Mesendoderm (in vitro differentiated cells): ENCODE results near the gene PRMT2.

Experiments
- DNase-seq: peaks from one replicate; pipeline ENCODE4 v3.0.0; 2013
- H2AK5ac ChIP-seq: 2 replicates; pipeline ENCODE4 v1.6.1; 2013; ENCODE audit warnings: low read length, inconsistent platforms
- H2BK120ac ChIP-seq: 2 replicates; pipeline ENCODE4 v1.6.1; 2013; ENCODE audit warnings: low read depth, mild to moderate bottlenecking, low read length, moderate library complexity, mixed read lengths
- H2BK15ac ChIP-seq: replicated peaks from 2 replicates; pipeline ENCODE4 v1.6.1; 2013; ENCODE audit warnings: low read depth, mild to moderate bottlenecking, moderate library complexity
- H2BK5ac ChIP-seq: 2 replicates; pipeline ENCODE4 v1.6.1; 2013; ENCODE audit warnings: low read length, inconsistent platforms
- H3K18ac ChIP-seq: 2 replicates; pipeline ENCODE4 v1.6.1; 2013; ENCODE audit warnings: mild to moderate bottlenecking, low read length, mixed read lengths
- H3K23ac ChIP-seq: one replicate; pipeline ENCODE4 v1.6.1; 2013; ENCODE audit warnings: low read length
- H3K27ac ChIP-seq: 2 replicates; pipeline ENCODE4 v1.5.1; 2013; ENCODE audit warnings: low read depth, mild to moderate bottlenecking, inconsistent platforms, low read length, moderate library complexity
- H3K27me3 ChIP-seq: 2 replicates; pipeline ENCODE4 v1.6.1; 2013; ENCODE audit warnings: low read length, control low read depth, mild to moderate bottlenecking, inconsistent platforms; ENCODE audit not compliant: insufficient read depth, poor library complexity
- H3K36me3 ChIP-seq: 2 replicates; pipeline ENCODE4 v1.6.1; 2013; ENCODE audit warnings: low read length, inconsistent platforms; ENCODE audit not compliant: control insufficient read depth, insufficient read depth
- H3K4ac ChIP-seq: one replicate; pipeline ENCODE4 v1.6.1; 2013; ENCODE audit warnings: low read depth, mild to moderate bottlenecking, low read length, moderate library complexity
- H3K4me1 ChIP-seq: 2 replicates; pipeline ENCODE4 v1.6.1; 2013; ENCODE audit warnings: low read depth, low read length, inconsistent platforms; ENCODE audit not compliant: control insufficient read depth
- H3K4me2 ChIP-seq: 2 replicates; pipeline ENCODE4 v1.6.1; 2013; ENCODE audit warnings: low read length
- H3K4me3 ChIP-seq: 2 replicates; pipeline ENCODE4 v1.5.1; 2013; ENCODE audit warnings: mild to moderate bottlenecking, low read length
- H3K56ac ChIP-seq: one replicate; pipeline ENCODE4 v1.6.1; 2013; ENCODE audit warnings: low read length
- H3K79me1 ChIP-seq: 2 replicates; pipeline ENCODE4 v1.6.1; 2013; ENCODE audit warnings: low read length, inconsistent platforms
- H3K79me2 ChIP-seq: 2 replicates; pipeline ENCODE4 v1.6.1; 2013; ENCODE audit warnings: mild to moderate bottlenecking, low read length; ENCODE audit not compliant: control insufficient read depth, insufficient read depth
- H3K9ac ChIP-seq: 2 replicates; pipeline ENCODE4 v1.6.1; 2013; ENCODE audit warnings: low read length, inconsistent platforms
- H4K5ac ChIP-seq: one replicate; pipeline ENCODE4 v1.6.1; 2013; ENCODE audit warnings: low read length
- H4K8ac ChIP-seq: one replicate; pipeline ENCODE4 v1.6.1; 2013; ENCODE audit warnings: low read depth, mild to moderate bottlenecking, control low read depth, low read length, moderate library complexity
- WGBS: extraction: QIAGEN DNeasy Blood & Tissue Kit; methylation state at CpG from one replicate; pipeline ENCODE4 v1.1.7; 2013; ENCODE audit warnings: low lambda C conversion rate, missing lambda C conversion rate; ENCODE audit not compliant: insufficient coverage; ENCODE audit errors: extremely low coverage; 5-methylcytosine and 5-hydroxymethylcytosine counted together

The PRMT2 gene

DNA sequence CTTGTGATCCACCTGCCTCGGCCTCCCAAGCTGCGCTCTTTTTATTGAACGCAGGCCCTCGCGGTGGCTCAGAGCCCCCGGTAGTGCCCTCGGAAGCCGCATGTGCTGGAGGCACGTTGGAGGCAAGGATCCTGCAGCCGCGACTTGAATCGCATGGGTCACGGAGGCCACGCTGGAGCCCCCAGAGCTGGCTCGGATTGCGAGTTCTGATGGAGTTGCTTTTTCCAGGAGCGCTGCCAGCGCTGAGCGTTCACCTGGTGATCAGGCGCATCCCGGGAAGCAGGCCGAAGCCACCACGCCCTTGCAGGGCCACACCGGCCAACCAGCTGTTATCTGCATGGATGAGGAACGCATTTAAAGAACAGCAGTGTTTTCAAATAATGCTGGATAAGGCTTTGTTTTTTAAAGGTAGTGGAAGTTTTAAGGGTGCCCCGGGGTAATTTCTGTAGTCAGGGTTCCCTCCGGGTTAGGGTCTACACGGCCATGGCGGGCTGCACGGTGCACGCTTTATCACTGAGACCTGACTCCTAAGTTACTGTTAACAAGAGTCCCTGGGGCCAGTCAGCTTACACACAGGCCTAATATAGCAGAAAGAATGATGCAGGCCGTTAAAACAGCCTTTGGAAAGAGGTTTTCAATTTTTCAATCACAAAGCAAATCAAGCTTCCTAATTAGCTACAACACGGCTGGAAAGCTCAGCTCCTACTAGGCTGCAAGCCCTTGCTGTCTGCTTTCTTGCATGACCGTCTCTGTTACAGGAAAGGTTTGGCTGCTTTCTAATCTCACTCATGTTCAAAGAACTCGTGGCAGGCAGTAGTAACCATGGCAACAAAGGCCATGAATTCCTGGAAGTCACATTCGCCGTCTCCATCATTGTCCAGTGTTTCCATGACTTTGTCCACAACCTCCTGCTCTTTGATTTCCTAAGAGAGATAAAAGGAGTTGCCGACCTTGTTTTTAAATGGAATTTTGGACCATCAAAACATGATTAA is 36.6 kb upstream of the PRMT2 start:
- H3K18ac ChIP-seq: no peak overlapping the region
- DNase-seq: peak; percentile 51
- no peak overlapping the region for H3K23ac ChIP-seq
- H3K9ac ChIP-seq: no peak overlapping the region
- no peaks in the 10 kb centered on the region for H3K79me2 ChIP-seq
- no peak overlapping the region for H3K4me3 ChIP-seq
- no peak overlapping the region for H4K8ac ChIP-seq
- no peak overlapping the region for H2BK120ac ChIP-seq
- H2AK5ac ChIP-seq: no peak overlapping the region
- no peaks in the 10 kb centered on the region for H3K36me3 ChIP-seq
- no CpG with 5 or more reads among the region's 38 CpGs for WGBS
- no peaks in the 10 kb centered on the region for H3K27me3 ChIP-seq
- H3K56ac ChIP-seq: no peak overlapping the region
- no peak overlapping the region for H4K5ac ChIP-seq
- H3K27ac ChIP-seq: no peak overlapping the region
- no peak overlapping the region for H2BK15ac ChIP-seq
- H3K4ac ChIP-seq: no peak overlapping the region
- H2BK5ac ChIP-seq: no peak overlapping the region
- no peaks in the 10 kb centered on the region for H3K79me1 ChIP-seq
- no peak overlapping the region for H3K4me2 ChIP-seq
- no peaks in the 10 kb centered on the region for H3K4me1 ChIP-seq

DNA sequence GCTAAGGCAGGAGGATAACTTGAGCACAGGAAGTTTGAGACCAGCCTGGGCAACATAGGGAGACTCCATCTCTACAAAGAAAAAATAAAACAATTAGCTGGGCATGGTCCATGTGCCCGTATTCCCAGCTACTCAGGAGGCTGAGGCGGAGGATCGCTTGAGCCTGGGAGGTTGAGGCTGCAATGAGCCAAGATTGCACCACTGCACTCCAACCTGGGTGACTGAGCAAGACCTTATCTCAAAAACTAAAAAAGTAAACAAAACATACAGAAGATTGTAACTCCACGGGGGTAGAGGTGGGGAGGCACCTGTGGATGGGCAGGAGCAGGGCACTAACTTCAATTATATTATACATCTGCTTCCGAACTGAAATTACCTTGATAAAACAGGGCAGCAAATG is 35.2 kb upstream of the PRMT2 start:
- no peaks in the 10 kb centered on the region for H3K79me2 ChIP-seq
- no peak overlapping the region for H2BK120ac ChIP-seq
- H3K4me3 ChIP-seq: no peak overlapping the region
- no peak overlapping the region for H3K23ac ChIP-seq
- no peak overlapping the region for H4K5ac ChIP-seq
- no peak for DNase-seq
- H2AK5ac ChIP-seq: no peak overlapping the region
- no peak overlapping the region for H3K56ac ChIP-seq
- H2BK5ac ChIP-seq: no peak overlapping the region
- no peaks in the 10 kb centered on the region for H3K4me1 ChIP-seq
- H3K36me3 ChIP-seq: no peaks in the 10 kb centered on the region
- no peak overlapping the region for H3K9ac ChIP-seq
- WGBS: no CpG with 5 or more reads among the region's 5 CpGs
- no peak overlapping the region for H3K4ac ChIP-seq
- no peak overlapping the region for H3K4me2 ChIP-seq
- H3K79me1 ChIP-seq: no peaks in the 10 kb centered on the region
- H3K18ac ChIP-seq: no peak overlapping the region
- H2BK15ac ChIP-seq: no peak overlapping the region
- no peaks in the 10 kb centered on the region for H3K27me3 ChIP-seq
- no peak overlapping the region for H3K27ac ChIP-seq
- H4K8ac ChIP-seq: no peak overlapping the region

DNA sequence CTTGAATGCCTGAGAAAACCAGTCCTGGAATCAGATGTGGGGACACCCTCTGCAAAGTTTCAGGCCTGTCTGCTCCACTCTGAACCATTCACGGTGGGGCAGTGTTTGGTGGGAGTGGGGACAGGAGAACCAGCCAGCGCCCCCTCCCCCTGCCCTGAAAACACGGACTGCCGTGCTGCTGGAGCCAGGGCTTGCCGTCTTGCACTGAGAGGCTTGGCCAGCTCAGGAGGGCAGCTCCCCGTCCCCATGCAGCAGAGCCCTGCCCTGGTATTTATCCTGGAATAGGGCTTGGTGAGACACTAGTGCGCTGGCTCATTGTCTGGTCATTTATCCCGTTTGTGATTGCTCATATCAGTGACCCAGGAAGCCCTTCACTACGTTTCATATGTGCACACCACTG is 34.5 kb upstream of the PRMT2 start:
- H2BK15ac ChIP-seq: no peak overlapping the region
- H3K18ac ChIP-seq: no peak overlapping the region
- no peaks in the 10 kb centered on the region for H3K79me1 ChIP-seq
- no peaks in the 10 kb centered on the region for H3K36me3 ChIP-seq
- no peaks in the 10 kb centered on the region for H3K27me3 ChIP-seq
- no peak overlapping the region for H2BK120ac ChIP-seq
- no peak overlapping the region for H3K9ac ChIP-seq
- H3K79me2 ChIP-seq: no peaks in the 10 kb centered on the region
- no peak overlapping the region for H3K4me3 ChIP-seq
- no peak overlapping the region for H4K8ac ChIP-seq
- H3K4me2 ChIP-seq: no peak overlapping the region
- no peak overlapping the region for H2AK5ac ChIP-seq
- DNase-seq: no peak
- no peak overlapping the region for H2BK5ac ChIP-seq
- no peak overlapping the region for H3K56ac ChIP-seq
- no peak overlapping the region for H3K4ac ChIP-seq
- no peaks in the 10 kb centered on the region for H3K4me1 ChIP-seq
- no peak overlapping the region for H3K23ac ChIP-seq
- H3K27ac ChIP-seq: no peak overlapping the region
- no peak overlapping the region for H4K5ac ChIP-seq
- WGBS: no CpG with 5 or more reads among the region's 9 CpGs

DNA sequence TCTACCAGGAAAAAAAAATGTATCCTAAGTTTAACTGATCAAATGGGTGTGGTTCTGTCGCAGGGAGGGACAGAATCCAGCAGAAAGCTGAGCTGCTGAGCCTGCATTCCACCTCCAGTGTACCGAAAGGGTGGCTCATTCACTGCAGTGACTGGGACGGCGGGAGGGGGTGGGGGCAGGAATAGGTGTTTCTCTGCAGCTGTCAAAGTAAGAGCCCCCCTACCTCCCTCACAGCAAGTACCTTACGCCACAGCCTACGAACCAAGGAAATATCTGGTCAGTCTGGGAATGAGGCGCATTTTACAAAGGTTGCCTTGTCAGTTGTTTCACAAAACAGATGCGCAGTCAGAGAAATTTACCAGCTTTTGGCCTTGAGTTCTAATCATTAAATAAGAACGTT is 32.2 kb upstream of the PRMT2 start:
- Histone ChIP-seq H3K4me2 (no peak overlapping the region), H2BK15ac (no peak overlapping the region), H3K27me3 (no peaks in the 10 kb centered on the region), H2BK5ac (no peak overlapping the region), H3K56ac (no peak overlapping the region), H2AK5ac (no peak overlapping the region), H3K4me1 (no peaks in the 10 kb centered on the region), H2BK120ac (no peak overlapping the region), H4K5ac (no peak overlapping the region), H3K79me1 (no peaks in the 10 kb centered on the region), H3K9ac (no peak overlapping the region), H3K18ac (no peak overlapping the region), H3K4ac (no peak overlapping the region), H3K79me2 (no peaks in the 10 kb centered on the region), H3K23ac (no peak overlapping the region), H3K36me3 (no peaks in the 10 kb centered on the region), H4K8ac (no peak overlapping the region), H3K4me3 (no peak overlapping the region), H3K27ac (no peak overlapping the region)
- DNase-seq: peak; percentile 42
- WGBS: no CpG with 5 or more reads among the region's 9 CpGs

DNA sequence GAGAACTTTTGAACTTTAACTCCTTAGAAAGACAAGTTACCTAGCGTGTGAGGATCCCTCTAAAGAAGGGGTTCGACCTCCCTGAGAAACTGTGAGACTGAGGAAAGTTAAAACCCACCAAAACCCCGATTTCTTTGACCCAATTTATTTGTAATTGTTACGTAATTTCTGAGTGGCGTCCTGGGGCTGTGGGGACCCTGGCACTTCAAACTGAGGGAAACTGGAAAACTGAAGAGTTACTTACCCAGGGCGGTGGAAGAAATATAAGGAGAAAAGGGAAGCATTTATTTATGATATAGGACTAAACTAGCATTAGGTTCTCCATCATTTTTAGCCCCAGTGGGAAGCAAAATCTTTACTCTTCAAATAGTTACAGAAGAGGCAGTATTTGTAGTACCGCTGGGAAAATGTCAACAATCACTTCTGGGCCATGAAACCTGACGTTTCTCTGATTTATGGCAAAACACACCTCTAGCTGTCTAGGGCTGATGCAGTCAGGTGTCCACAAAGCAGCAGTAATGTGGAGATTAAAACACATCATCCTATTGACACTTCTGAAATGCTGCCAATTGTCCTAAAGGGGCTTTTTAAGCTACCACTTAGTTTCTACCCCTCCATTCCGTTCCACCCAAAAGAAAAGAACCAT is 31.0 kb upstream of the PRMT2 start:
- no peak overlapping the region for H3K23ac ChIP-seq
- H4K8ac ChIP-seq: no peak overlapping the region
- H3K4me2 ChIP-seq: no peak overlapping the region
- no peak overlapping the region for H3K18ac ChIP-seq
- no peak overlapping the region for H4K5ac ChIP-seq
- H2BK120ac ChIP-seq: no peak overlapping the region
- no CpG with 5 or more reads among the region's 9 CpGs for WGBS
- no peak overlapping the region for H3K4me3 ChIP-seq
- H3K79me2 ChIP-seq: no peaks in the 10 kb centered on the region
- H3K79me1 ChIP-seq: no peaks in the 10 kb centered on the region
- H3K27me3 ChIP-seq: no peaks in the 10 kb centered on the region
- no peak overlapping the region for H3K56ac ChIP-seq
- H3K36me3 ChIP-seq: no peaks in the 10 kb centered on the region
- H2AK5ac ChIP-seq: no peak overlapping the region
- no peaks in the 10 kb centered on the region for H3K4me1 ChIP-seq
- DNase-seq: no peak
- H2BK5ac ChIP-seq: no peak overlapping the region
- no peak overlapping the region for H2BK15ac ChIP-seq
- H3K27ac ChIP-seq: no peak overlapping the region
- no peak overlapping the region for H3K4ac ChIP-seq
- no peak overlapping the region for H3K9ac ChIP-seq
